HL-60 (cell line): Measurements from ENCODE around the gene NUDT15.

Source experiments
- CTCF ChIP-seq: IDR thresholded peaks from one replicate; pipeline ENCODE4 v1.5.1; 2011; ENCODE audit warnings: low read length, control low read depth, inconsistent platforms; ENCODE audit not compliant: insufficient read depth
- GABPA ChIP-seq: IDR thresholded peaks from 2 replicates; pipeline ENCODE4 v1.6.1; 2012; ENCODE audit warnings: low read depth
- POLR2AphosphoS5 ChIP-seq: IDR thresholded peaks from 2 replicates; pipeline ENCODE4 v1.6.1; 2012; ENCODE audit warnings: low read depth
- SPI1 ChIP-seq: IDR thresholded peaks from 2 replicates; pipeline ENCODE4 v1.6.1; 2012; ENCODE audit warnings: low read depth, mild to moderate bottlenecking, borderline replicate concordance
- TF ChIP-seq, protein P1 (sequence below): IDR thresholded peaks from 2 replicates; pipeline ENCODE4 v1.6.1; 2012; ENCODE audit warnings: low read depth; ENCODE audit not compliant: insufficient replicate concordance

DNA sequence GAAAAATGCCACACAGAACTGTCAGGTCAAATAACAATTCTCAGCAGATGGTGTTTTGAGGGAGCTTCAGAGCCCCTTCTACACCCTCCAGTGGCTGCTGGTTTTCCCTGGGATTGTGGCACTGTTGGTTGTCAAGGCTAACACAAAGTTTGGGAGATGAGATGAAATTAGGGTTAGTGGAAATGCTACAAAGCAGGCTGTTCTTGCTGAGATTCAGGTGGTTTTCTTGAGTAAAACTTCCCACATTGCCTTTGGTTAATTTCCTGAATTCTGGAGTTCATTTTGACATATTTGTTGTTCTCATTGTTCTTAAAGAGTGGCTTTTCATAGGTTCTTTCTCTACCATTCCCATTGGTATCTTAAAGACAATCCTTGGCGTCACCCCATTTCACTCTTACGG lies 35.3 kb downstream of the NUDT15 start:
- no peak for TF ChIP-seq CTCF
- TF ChIP-seq, protein P1, sequence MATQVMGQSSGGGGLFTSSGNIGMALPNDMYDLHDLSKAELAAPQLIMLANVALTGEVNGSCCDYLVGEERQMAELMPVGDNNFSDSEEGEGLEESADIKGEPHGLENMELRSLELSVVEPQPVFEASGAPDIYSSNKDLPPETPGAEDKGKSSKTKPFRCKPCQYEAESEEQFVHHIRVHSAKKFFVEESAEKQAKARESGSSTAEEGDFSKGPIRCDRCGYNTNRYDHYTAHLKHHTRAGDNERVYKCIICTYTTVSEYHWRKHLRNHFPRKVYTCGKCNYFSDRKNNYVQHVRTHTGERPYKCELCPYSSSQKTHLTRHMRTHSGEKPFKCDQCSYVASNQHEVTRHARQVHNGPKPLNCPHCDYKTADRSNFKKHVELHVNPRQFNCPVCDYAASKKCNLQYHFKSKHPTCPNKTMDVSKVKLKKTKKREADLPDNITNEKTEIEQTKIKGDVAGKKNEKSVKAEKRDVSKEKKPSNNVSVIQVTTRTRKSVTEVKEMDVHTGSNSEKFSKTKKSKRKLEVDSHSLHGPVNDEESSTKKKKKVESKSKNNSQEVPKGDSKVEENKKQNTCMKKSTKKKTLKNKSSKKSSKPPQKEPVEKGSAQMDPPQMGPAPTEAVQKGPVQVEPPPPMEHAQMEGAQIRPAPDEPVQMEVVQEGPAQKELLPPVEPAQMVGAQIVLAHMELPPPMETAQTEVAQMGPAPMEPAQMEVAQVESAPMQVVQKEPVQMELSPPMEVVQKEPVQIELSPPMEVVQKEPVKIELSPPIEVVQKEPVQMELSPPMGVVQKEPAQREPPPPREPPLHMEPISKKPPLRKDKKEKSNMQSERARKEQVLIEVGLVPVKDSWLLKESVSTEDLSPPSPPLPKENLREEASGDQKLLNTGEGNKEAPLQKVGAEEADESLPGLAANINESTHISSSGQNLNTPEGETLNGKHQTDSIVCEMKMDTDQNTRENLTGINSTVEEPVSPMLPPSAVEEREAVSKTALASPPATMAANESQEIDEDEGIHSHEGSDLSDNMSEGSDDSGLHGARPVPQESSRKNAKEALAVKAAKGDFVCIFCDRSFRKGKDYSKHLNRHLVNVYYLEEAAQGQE, result no peak
- TF ChIP-seq SPI1, result no peak
- no peak for TF ChIP-seq POLR2AphosphoS5
- TF ChIP-seq GABPA, result no peak
